ENCODE measurements around the gene VASH2.

VASH2 gene

GRCh38 chr1:212933815-212934471 is 16.4 kb upstream of the VASH2 start:
- DNase-seq: no peak

GRCh38 chr1:212935387-212935981 is 14.9 kb upstream of the VASH2 start:
- DNase-seq: no peak

GRCh38 chr1:212937034-212937433 is 13.3 kb upstream of the VASH2 start:
- no peak for DNase-seq

- no peak for DNase-seq
Measured at GRCh38 chr1:212938846-212939245, 11.5 kb upstream of the VASH2 start.

- DNase-seq: no peak
Measured at GRCh38 chr1:212941452-212941851, 8.9 kb upstream of the VASH2 start.

- no peak for DNase-seq
Measured at GRCh38 chr1:212942679-212943392, 7.5 kb upstream of the VASH2 start.

- DNase-seq: no peak
Measured at GRCh38 chr1:212943393-212943710, 7.0 kb upstream of the VASH2 start.

- no peak for DNase-seq
Measured at GRCh38 chr1:212944229-212944901, 6.0 kb upstream of the VASH2 start.

- no peak for DNase-seq
Measured at GRCh38 chr1:212945056-212945455, 5.3 kb upstream of the VASH2 start.

- DNase-seq: no peak
Measured at GRCh38 chr1:212945463-212946160, 4.7 kb upstream of the VASH2 start.

GRCh38 chr1:212946872-212947271 is 3.5 kb upstream of the VASH2 start:
- DNase-seq: no peak

- DNase-seq: peak; percentile 57
Measured at GRCh38 chr1:212949771-212950170, 570 bp upstream of the VASH2 start.

GRCh38 chr1:212951126-212951946 is 995 bp downstream of the VASH2 start:
- DNase-seq: no peak

- no peak for DNase-seq
Measured at GRCh38 chr1:212951947-212952640, 1.8 kb downstream of the VASH2 start.

GRCh38 chr1:212952641-212952976 is 2.3 kb downstream of the VASH2 start:
- no peak for DNase-seq

GRCh38 chr1:212953321-212953720 is 3.0 kb downstream of the VASH2 start:
- DNase-seq: no peak

- no peak for DNase-seq
Measured at GRCh38 chr1:212954514-212954913, 4.2 kb downstream of the VASH2 start.

GRCh38 chr1:212955098-212955497 is 4.8 kb downstream of the VASH2 start:
- DNase-seq: no peak

GRCh38 chr1:212955961-212956620 is 5.8 kb downstream of the VASH2 start:
- no peak for DNase-seq

- DNase-seq: no peak
Measured at GRCh38 chr1:212957546-212957945, 7.2 kb downstream of the VASH2 start.

GRCh38 chr1:212958175-212958574 is 7.8 kb downstream of the VASH2 start:
- no peak for DNase-seq

Measured in DMS79 (cell line).